H1 (cell line): ENCODE results near the gene ZNF654. TPM values are rescaled to one million over a fixed set of nuclear protein-coding genes. Genes with fewer than 3 reads are reported as not detected.

Experiments used
- CTCF ChIA-PET: fragments of 300-600 bp; sonication (Branson Sonifier 250); formaldehyde crosslinking; loops from one replicate; lab custom pipeline; 2021; ENCODE audit not compliant: partially characterized antibody; lab: Charles Lee
- POLR2A ChIA-PET: fragments of 300-600 bp; sonication (Branson Sonifier 250); formaldehyde crosslinking; loops from one replicate; lab custom pipeline; 2021; ENCODE audit warnings: inconsistent platforms; ENCODE audit not compliant: partially characterized antibody; lab: Charles Lee
- DNase-seq, 2 experiments: peaks; one replicate each; pipeline versions ENCODE4 v3.0.0 to v3.0.0-alpha.2; 2010 to 2022; ENCODE audit warnings: low spot score in 2 of 2, low read depth in 1 of 2, mixed read lengths in 1 of 2
- FAIRE-seq: peaks from 2 replicates; lab custom pipeline; 2011; peaks lifted over from hg19 to GRCh38; lab: Jason Lieb, UNC
- H2AFZ ChIP-seq: 2 replicates; pipeline ENCODE4 v1.8.1; 2012; ENCODE audit warnings: low read length, inconsistent platforms
- H2AK5ac ChIP-seq: 2 replicates; pipeline ENCODE4 v1.6.1; 2013; ENCODE audit warnings: low read depth, low read length
- H2BK120ac ChIP-seq: replicated peaks from 2 replicates; pipeline ENCODE3; 2013; ENCODE audit warnings: low read depth, low read length, inconsistent platforms
- H2BK12ac ChIP-seq: 2 replicates; pipeline ENCODE4 v1.6.1; 2013; ENCODE audit warnings: low read depth, low read length
- H2BK15ac ChIP-seq: 2 replicates; pipeline ENCODE4 v1.6.1; 2013; ENCODE audit warnings: low read length
- H2BK20ac ChIP-seq: 2 replicates; pipeline ENCODE4 v1.6.1; 2013; ENCODE audit warnings: low read length
- H2BK5ac ChIP-seq: 2 replicates; pipeline ENCODE4 v1.6.1; 2013; ENCODE audit warnings: low read depth, low read length
- H3K14ac ChIP-seq: 2 replicates; pipeline ENCODE4 v1.6.1; 2013; ENCODE audit warnings: inconsistent platforms; ENCODE audit not compliant: insufficient read length
- H3K18ac ChIP-seq: 2 replicates; pipeline ENCODE4 v1.6.1; 2013; ENCODE audit warnings: low read length; ENCODE audit errors: extremely low read depth
- H3K23ac ChIP-seq: 2 replicates; pipeline ENCODE4 v1.6.1; 2013; ENCODE audit warnings: inconsistent platforms; ENCODE audit not compliant: insufficient read length
- H3K23me2 ChIP-seq: 2 replicates; pipeline ENCODE4 v1.6.1; 2013; ENCODE audit warnings: low read depth, low read length
- H3K27ac ChIP-seq: 2 replicates; pipeline ENCODE4 v1.6.1; 2011; ENCODE audit warnings: low read depth, low read length, inconsistent platforms
- H3K27me3 ChIP-seq, 4 experiments: replicated peaks in 1 of 4; 1 replicate in 1 of 4; 2 replicates in 3 of 4; pipeline versions ENCODE4 v1.6.1 to v1.8.1; 2011 to 2013; ENCODE audit warnings: low read length in 3 of 4, mild to moderate bottlenecking in 3 of 4, inconsistent platforms in 2 of 4, mixed read lengths in 2 of 4, moderate library complexity in 1 of 4; ENCODE audit not compliant: control insufficient read depth in 3 of 4, insufficient read depth in 3 of 4; ENCODE audit errors: extremely low read depth in 1 of 4
- H3K36me3 ChIP-seq, 4 experiments: 2 replicates each; pipeline versions ENCODE4 v1.6.1 to v1.8.1; 2011 to 2013; ENCODE audit warnings: mild to moderate bottlenecking in 4 of 4, low read length in 3 of 4, moderate library complexity in 2 of 4, control low read depth in 1 of 4, inconsistent platforms in 1 of 4; ENCODE audit not compliant: insufficient read depth in 4 of 4, control insufficient read depth in 2 of 4
- H3K4ac ChIP-seq: replicated peaks from 2 replicates; pipeline ENCODE3; 2013; ENCODE audit warnings: low read length, low read depth, mixed read lengths, inconsistent platforms; ENCODE audit not compliant: insufficient read length
- H3K4me1 ChIP-seq, 4 experiments: replicated peaks in 1 of 4; 1 replicate in 1 of 4; 2 replicates in 3 of 4; pipeline versions ENCODE4 v1.6.1 to v1.8.1; 2011 to 2013; ENCODE audit warnings: low read length in 3 of 4, inconsistent platforms in 2 of 4, mixed read lengths in 1 of 4; ENCODE audit not compliant: insufficient read depth in 4 of 4, control insufficient read depth in 3 of 4
- H3K4me2 ChIP-seq, 2 experiments: 2 replicates each; pipeline versions ENCODE4 v1.6.1 to v1.8.1; 2011 to 2013; ENCODE audit warnings: low read depth in 2 of 2, low read length in 2 of 2, control low read depth in 1 of 2, inconsistent platforms in 1 of 2, mild to moderate bottlenecking in 1 of 2; ENCODE audit not compliant: insufficient read depth in 1 of 2
- H3K4me3 ChIP-seq, 4 experiments: fragments of 200-600, 300-600 bp in 1 of 4; sonication (generic), shearing (Covaris generic), sonication (Bioruptor Twin) in 1 of 4; 2 replicates each; pipeline versions ENCODE4 v1.5.1 to v1.8.1; 2011 to 2016; ENCODE audit warnings: low read length in 4 of 4, low read depth in 3 of 4, control low read depth in 2 of 4, inconsistent platforms in 2 of 4, mild to moderate bottlenecking in 2 of 4, mixed read lengths in 1 of 4, moderate library complexity in 1 of 4; ENCODE audit not compliant: insufficient read depth in 2 of 4; ENCODE audit errors: extremely low read depth in 1 of 4
- H3K56ac ChIP-seq: replicated peaks from 2 replicates; pipeline ENCODE3; 2013; ENCODE audit warnings: low read depth, mild to moderate bottlenecking, mixed read lengths, low read length, inconsistent platforms; ENCODE audit not compliant: insufficient read length
- H3K79me1 ChIP-seq: 2 replicates; pipeline ENCODE4 v1.6.1; 2013; ENCODE audit warnings: low read depth, low read length, control low read depth
- H3K79me2 ChIP-seq, 2 experiments: 2 replicates each; pipeline versions ENCODE4 v1.6.1 to v1.8.1; 2012 to 2013; ENCODE audit warnings: low read length in 2 of 2, mild to moderate bottlenecking in 2 of 2, inconsistent platforms in 1 of 2; ENCODE audit not compliant: insufficient read depth in 2 of 2, control insufficient read depth in 1 of 2
- H3K9ac ChIP-seq, 4 experiments: replicated peaks in 1 of 4; 1 replicate in 1 of 4; 2 replicates in 3 of 4; pipeline versions ENCODE4 v1.6.1 to v1.8.1; 2011 to 2013; ENCODE audit warnings: low read depth in 3 of 4, low read length in 3 of 4, control low read depth in 2 of 4, mild to moderate bottlenecking in 2 of 4, moderate library complexity in 2 of 4, inconsistent platforms in 1 of 4; ENCODE audit errors: extremely low read depth in 1 of 4
- H3K9me3 ChIP-seq, 2 experiments: 2 replicates each; pipeline versions ENCODE4 v1.6.1 to v1.8.1; 2012 to 2013; ENCODE audit warnings: mild to moderate bottlenecking in 2 of 2, moderate library complexity in 2 of 2, control low read depth in 1 of 2, inconsistent platforms in 1 of 2, low read depth in 1 of 2, low read length in 1 of 2, mixed read lengths in 1 of 2; ENCODE audit not compliant: insufficient read depth in 2 of 2
- H4K20me1 ChIP-seq, 2 experiments: replicated peaks in 1 of 2; 2 replicates each; pipeline versions ENCODE3 to v1.8.1; 2011 to 2013; ENCODE audit warnings: inconsistent platforms in 2 of 2, low read length in 2 of 2, mild to moderate bottlenecking in 1 of 2; ENCODE audit not compliant: insufficient read depth in 2 of 2, control insufficient read depth in 1 of 2
- H4K5ac ChIP-seq: 2 replicates; pipeline ENCODE4 v1.6.1; 2013; ENCODE audit warnings: low read length, low read depth, mixed read lengths, inconsistent platforms; ENCODE audit not compliant: insufficient read length
- H4K8ac ChIP-seq: 2 replicates; pipeline ENCODE4 v1.8.0; 2013; ENCODE audit warnings: mild to moderate bottlenecking, moderate library complexity, low read length, inconsistent platforms; ENCODE audit not compliant: insufficient read depth; ENCODE audit errors: extremely low read depth
- H4K91ac ChIP-seq: replicated peaks from 2 replicates; pipeline ENCODE3; 2013; ENCODE audit warnings: low read length, mixed read lengths, inconsistent platforms; ENCODE audit not compliant: insufficient read length
- ASH2L ChIP-seq: fragments of 200-600, 300-600 bp; sonication (generic); IDR thresholded peaks from one replicate; pipeline ENCODE4 v1.7.1; 2017; ENCODE audit warnings: low read length
- POLR2A ChIP-seq, 2 experiments: IDR thresholded peaks; 1 replicate in 1 of 2; 2 replicates in 1 of 2; pipeline ENCODE4 v1.6.1; 2011; ENCODE audit warnings: low read depth in 2 of 2, low read length in 2 of 2, mild to moderate bottlenecking in 2 of 2; ENCODE audit errors: control extremely low read depth in 1 of 2
- RNF2 ChIP-seq: fragments of 200-900, 300-1000 bp; sonication (generic); IDR thresholded peaks from 2 replicates; pipeline ENCODE4 v1.7.1; 2016; ENCODE audit warnings: borderline replicate concordance, low read depth, mild to moderate bottlenecking, antibody characterized with exemption, low read length; ENCODE audit not compliant: poor library complexity, severe bottlenecking; ENCODE audit errors: missing control alignments
- ZNF274 ChIP-seq: IDR thresholded peaks from 2 replicates; pipeline ENCODE4 v1.7.0; 2012; ENCODE audit warnings: low read length, borderline replicate concordance; ENCODE audit errors: extremely low read depth
- WGBS, 2 experiments: shearing (Covaris generic) in 1 of 2; methylation state at CpG; one replicate each; pipeline versions ENCODE4 v1.1.6 to v1.1.7; 2013 to 2015; ENCODE audit warnings: low lambda C conversion rate in 2 of 2, mixed read lengths in 2 of 2, inconsistent platforms in 1 of 2, low coverage in 1 of 2, missing lambda C conversion rate in 1 of 2; ENCODE audit not compliant: insufficient replicate concordance in 2 of 2, insufficient coverage in 1 of 2, insufficient read length in 1 of 2; ENCODE audit errors: extremely low coverage in 1 of 2, missing lambda C conversion rate in 1 of 2; 5-methylcytosine and 5-hydroxymethylcytosine counted together
- polyA plus RNA-seq, 7 experiments: library from polyadenylated mRNA; depleted of rRNA in 3 of 7; stranded (reverse) in 5 of 7; unstranded in 2 of 7; fragments of >200 nt in 5 of 7; fragments of 200-250 nt in 2 of 7; gene quantifications; 1 replicate in 5 of 7; 2 replicates in 1 of 7; 4 replicates in 1 of 7; pipeline versions ENCODE4 v1.2.1 to v1.2.3, GENCODE V29; 2011 to 2013; ENCODE audit warnings: missing spikeins in 2 of 7, mixed read lengths in 2 of 7
- total RNA-seq: library from RNA; stranded (reverse); fragmentation: NEBNext Ultra II Directional; extraction: Animal tissue kit (Norgen Biotek cat#: 25700); gene quantifications from 2 replicates; pipeline ENCODE4 v1.2.1, GENCODE V29; 2021

The ZNF654 gene
- total and polyA plus RNA-seq, 2 of the 8 experiments (the other 6 are each of a cell fraction or from before 2014, with no cell fraction given), result 0.47 to 5.3 TPM

GRCh38 chr3:88057630-88058305, 1.3 kb upstream of the ZNF654 start:
- Histone ChIP-seq H3K18ac (no peak overlapping the region), H3K79me2 (peaks cover 0 to 57% of the 10 kb centered on the region in 2 experiments; a peak in 2 of 4 replicates), H3K79me1 (peaks cover 3% of the 10 kb centered on the region; the same call in 1 of the 2 replicates), H2BK120ac (no peak overlapping the region), H3K56ac (no peak overlapping the region), H3K27ac (0 out of 2 replicates have a peak overlapping the region, but pooled peaks have one; percentile 34), H4K8ac (no peak overlapping the region), H3K4ac (no peak overlapping the region), H2AFZ (peak overlapping the region; percentile 68; the same call in 1 of the 2 replicates), H2AK5ac (no peak overlapping the region), H4K91ac (no peak overlapping the region), H3K4me3 (peak overlapping the region; percentile 76 to 96 (median 82)), H2BK5ac (no peak overlapping the region), H2BK20ac (no peak overlapping the region), H3K9me3 (no peaks in the 10 kb centered on the region), H3K36me3 (peaks cover 0 to 30% (median 11%) of the 10 kb centered on the region in 4 experiments; a peak in 6 of 8 replicates), H2BK15ac (no peak overlapping the region), H3K4me1 (peaks cover 0 to 3% (median 0%) of the 10 kb centered on the region in 4 experiments; a peak in 1 of 7 replicates), H3K23ac (no peak overlapping the region), H3K4me2 (peak overlapping the region; percentile 69 to 81), H4K5ac (no peak overlapping the region), H3K14ac (no peak overlapping the region), H3K23me2 (peaks cover 4% of the 10 kb centered on the region; the same call in 1 of the 2 replicates), H2BK12ac (no peak overlapping the region), H3K27me3 (no peaks in the 10 kb centered on the region), H4K20me1 (peaks cover 0 to 4% of the 10 kb centered on the region in 2 experiments), H3K9ac (peak overlapping the region; percentile 3 to 71 (median 65); a peak in 5 of 7 replicates)
- peak; percentile 7 for FAIRE-seq
- 25% methylated on average over 16 of the region's 16 CpGs; no CpG with 5 or more reads in 1 of the 2 experiments for WGBS, 2 experiments
- no peak for DNase-seq
- CTCF ChIA-PET, result no interaction called here
- TF ChIP-seq ASH2L (peak; percentile 50), RNF2 (no peak), POLR2A (IDR thresholded peaks at IDR 0.05; ENCODE audit: control extremely low read depth in 1 of 2, low read depth in 2 of 2, low read length in 2 of 2) (peak in 1 of 2 experiments; percentile 0; a peak in 1 of 3 replicates), ZNF274 (no peak)
- POLR2A ChIA-PET, result interaction anchor here (0.7 to 2.0 kb wide), 3 partner anchors 9 to 265 kb away, joined by 3 to 17 read pairs (median 3); partner anchors contain the start of gene C3orf38
